Medulla oblongata (tissue), 1 donor: ENCODE data around the gene POU2F2.

Source experiments
- DNase-seq: peaks from one replicate; pipeline ENCODE4 v3.0.0-alpha.2; 2015; ENCODE audit errors: extremely low spot score

The POU2F2 gene

GRCh38 chr19:42132030-42132628 lies at the start of gene POU2F2:
POU2F2 (minus strand) TSS chr19:42132446; CDS start chr19:42132411, 35 bp downstream.
- DNase-seq = peak; percentile 62

- DNase-seq = no peak
These were observed 46.8 kb upstream of the POU2F2 start for GRCh38 chr19:42178791-42179674.

GRCh38 chr19:42177686-42178019 lies 45.4 kb upstream of the POU2F2 start:
- DNase-seq = no peak

- DNase-seq = peak; percentile 57
These were observed 44.9 kb upstream of the POU2F2 start for GRCh38 chr19:42176990-42177685.

GRCh38 chr19:42176649-42176989 lies 44.4 kb upstream of the POU2F2 start:
- DNase-seq = no peak

- DNase-seq = peak; percentile 30
These were observed 43.9 kb upstream of the POU2F2 start for GRCh38 chr19:42175952-42176648.

GRCh38 chr19:42174958-42175734 lies 42.9 kb upstream of the POU2F2 start:
- no peak for DNase-seq

GRCh38 chr19:42174188-42174587 lies 41.9 kb upstream of the POU2F2 start:
- no peak for DNase-seq

GRCh38 chr19:42173695-42174094 lies 41.4 kb upstream of the POU2F2 start:
- no peak for DNase-seq

- DNase-seq = no peak
These were observed 40.0 kb upstream of the POU2F2 start for GRCh38 chr19:42172261-42172660.

- DNase-seq = no peak
These were observed 38.5 kb upstream of the POU2F2 start for GRCh38 chr19:42170715-42171114.

- DNase-seq = no peak
These were observed 37.5 kb upstream of the POU2F2 start for GRCh38 chr19:42169486-42170413.

- DNase-seq = no peak
These were observed 36.0 kb upstream of the POU2F2 start for GRCh38 chr19:42168206-42168605.

GRCh38 chr19:42166316-42166715 lies 34.1 kb upstream of the POU2F2 start:
- DNase-seq = no peak

GRCh38 chr19:42165146-42165545 lies 32.9 kb upstream of the POU2F2 start:
- no peak for DNase-seq

- no peak for DNase-seq
These were observed 29.5 kb upstream of the POU2F2 start for GRCh38 chr19:42161616-42162263.

GRCh38 chr19:42159942-42160341 lies 27.7 kb upstream of the POU2F2 start:
- DNase-seq = no peak

- DNase-seq = no peak
These were observed 26.7 kb upstream of the POU2F2 start for GRCh38 chr19:42158926-42159325.

- no peak for DNase-seq
These were observed 24.3 kb upstream of the POU2F2 start for GRCh38 chr19:42156571-42156970.

GRCh38 chr19:42155796-42156195 lies 23.6 kb upstream of the POU2F2 start:
- DNase-seq = no peak
